LNCaP clone FGC (cell line): Measurements from ENCODE around the gene USP36.

Source experiments
- DNase-seq: peaks from one replicate; pipeline ENCODE4 v3.0.0-alpha.2; 2011; ENCODE audit warnings: low read depth
- H3K4me3 ChIP-seq: 2 replicates; pipeline ENCODE4 v1.5.1; 2011; ENCODE audit warnings: mild to moderate bottlenecking, low read depth, low read length, control low read depth
- CTCF ChIP-seq: IDR thresholded peaks from 2 replicates; pipeline ENCODE4 v1.5.1; 2012; ENCODE audit warnings: mild to moderate bottlenecking; ENCODE audit not compliant: control insufficient read depth, insufficient read depth; ENCODE audit errors: extremely low read depth

The USP36 gene

DNA sequence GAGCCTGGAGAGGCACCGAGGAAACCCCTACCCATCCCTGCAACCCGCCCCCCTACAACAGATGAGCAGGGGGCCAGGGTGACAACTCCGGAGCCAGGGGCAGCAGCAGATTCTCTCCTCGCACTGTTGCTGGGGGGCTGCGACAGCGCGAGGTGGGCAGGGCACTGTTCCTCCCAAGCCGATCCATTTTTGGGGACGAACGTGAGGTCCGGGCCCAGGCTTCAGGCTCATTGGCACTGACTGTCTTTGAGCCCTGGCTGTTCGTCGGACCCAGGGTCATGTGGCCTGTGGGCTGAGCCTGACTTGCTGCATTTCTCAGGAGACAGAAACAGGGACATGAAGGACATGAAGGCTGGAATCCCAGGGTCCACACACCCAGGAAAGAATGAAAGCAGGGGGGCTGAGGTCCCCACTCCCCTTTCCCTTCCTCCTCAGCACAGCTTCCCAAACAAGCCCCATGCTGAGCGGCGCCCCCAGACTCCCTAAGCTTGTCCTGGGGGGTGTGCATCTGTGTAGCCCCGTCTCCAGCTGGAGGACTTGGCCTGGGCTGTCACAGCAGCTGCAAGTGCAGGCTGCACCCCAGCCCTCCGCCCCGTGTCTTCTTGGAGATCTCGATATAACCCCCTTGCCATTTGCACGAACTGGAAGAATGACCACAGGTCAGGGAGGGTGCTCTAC lies 43.7 kb upstream of the USP36 start:
- no peak for DNase-seq
- no peak overlapping the region for H3K4me3 ChIP-seq
- TF ChIP-seq CTCF: no peak

DNA sequence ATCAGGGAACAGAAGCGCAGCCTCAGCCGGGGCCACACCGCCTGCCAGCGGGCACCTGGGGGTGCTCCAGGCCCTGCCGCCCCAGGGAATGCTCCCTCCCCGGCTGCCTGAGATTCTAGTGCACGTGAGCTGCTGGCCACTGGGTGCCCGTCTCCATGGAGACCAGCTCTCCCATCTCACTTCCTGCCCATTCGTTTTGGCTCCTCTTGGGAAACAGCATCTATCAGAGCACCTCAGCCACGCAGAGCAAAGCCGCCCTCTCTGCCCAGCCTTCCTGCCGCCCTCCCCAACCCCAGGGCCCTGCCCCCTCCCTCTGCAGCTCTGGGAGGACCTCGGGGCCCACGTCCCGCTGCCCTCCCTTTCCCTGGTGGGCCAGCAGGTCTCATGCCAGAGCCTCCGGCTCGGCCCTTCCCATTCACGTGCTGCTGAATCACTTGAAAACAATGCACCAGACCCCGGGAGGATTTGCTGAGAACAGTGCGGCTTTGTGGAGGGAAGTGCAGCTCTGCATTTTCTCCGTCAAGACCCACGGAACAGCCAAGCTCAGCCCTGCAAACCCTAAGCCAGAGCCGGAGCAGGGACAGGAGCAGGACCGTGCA lies 43.0 kb upstream of the USP36 start:
- no peak for DNase-seq
- H3K4me3 ChIP-seq: no peak overlapping the region

DNA sequence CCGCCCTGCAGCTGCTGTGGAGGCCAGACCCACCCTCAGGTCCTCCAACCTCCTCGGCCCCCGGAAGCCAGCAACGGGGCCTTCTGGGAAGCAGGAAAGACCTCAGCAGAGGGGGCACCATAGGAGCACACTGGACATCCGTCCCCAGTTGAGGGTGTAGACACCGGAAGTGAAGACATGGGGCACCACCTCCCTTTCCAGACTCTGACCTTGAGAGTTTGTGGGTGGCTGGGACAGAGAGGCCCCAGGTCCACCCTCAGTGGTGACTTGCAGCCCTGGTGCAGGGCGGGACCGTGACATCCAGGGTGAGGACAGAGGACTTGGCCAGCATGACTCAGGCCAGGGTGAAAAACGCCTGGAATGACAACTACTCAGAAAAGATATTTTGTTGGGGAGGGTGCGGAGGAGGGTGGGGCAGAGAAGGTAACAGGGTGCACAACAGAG lies 42.5 kb upstream of the USP36 start:
- DNase-seq: no peak
- no peak overlapping the region for H3K4me3 ChIP-seq
- no peak for TF ChIP-seq CTCF

More for the DNA sequence above, 43.0 kb upstream of the USP36 start:
- TF ChIP-seq CTCF: no peak

DNA sequence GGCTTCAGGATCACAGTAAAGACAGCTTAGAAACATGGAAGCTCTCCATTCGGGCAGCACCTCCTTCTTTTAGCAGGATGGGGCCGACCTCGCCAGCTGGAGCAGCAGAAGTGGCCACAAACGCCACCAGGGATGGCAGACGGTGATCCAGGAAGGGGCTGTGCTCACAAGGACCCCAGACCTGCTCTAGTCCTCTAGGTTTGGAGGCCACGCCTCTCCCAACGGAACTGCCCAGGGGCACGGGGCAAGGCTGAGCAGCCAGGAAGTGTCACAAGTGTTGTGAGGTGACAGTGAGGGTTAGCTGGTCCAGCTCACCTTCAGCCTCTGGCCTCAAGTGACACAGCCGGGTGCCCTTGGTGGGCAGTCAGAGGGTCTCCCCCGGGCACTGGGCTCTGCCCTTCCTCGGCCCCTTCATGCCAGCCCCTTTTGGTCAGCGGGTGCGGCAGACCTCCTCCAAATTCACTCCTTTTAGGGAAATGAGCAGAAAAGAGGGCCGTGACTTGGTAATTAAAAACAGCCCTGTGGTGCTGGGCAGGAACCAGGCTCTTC lies 42.0 kb upstream of the USP36 start:
- no peak for TF ChIP-seq CTCF
- no peak overlapping the region for H3K4me3 ChIP-seq

GRCh38 chr17:78879635-78880186 lies 39.1 kb upstream of the USP36 start:
- no peak for TF ChIP-seq CTCF
- H3K4me3 ChIP-seq: no peak overlapping the region
- DNase-seq: no peak

More for the DNA sequence above, 42.0 kb upstream of the USP36 start:
- no peak for DNase-seq

DNA sequence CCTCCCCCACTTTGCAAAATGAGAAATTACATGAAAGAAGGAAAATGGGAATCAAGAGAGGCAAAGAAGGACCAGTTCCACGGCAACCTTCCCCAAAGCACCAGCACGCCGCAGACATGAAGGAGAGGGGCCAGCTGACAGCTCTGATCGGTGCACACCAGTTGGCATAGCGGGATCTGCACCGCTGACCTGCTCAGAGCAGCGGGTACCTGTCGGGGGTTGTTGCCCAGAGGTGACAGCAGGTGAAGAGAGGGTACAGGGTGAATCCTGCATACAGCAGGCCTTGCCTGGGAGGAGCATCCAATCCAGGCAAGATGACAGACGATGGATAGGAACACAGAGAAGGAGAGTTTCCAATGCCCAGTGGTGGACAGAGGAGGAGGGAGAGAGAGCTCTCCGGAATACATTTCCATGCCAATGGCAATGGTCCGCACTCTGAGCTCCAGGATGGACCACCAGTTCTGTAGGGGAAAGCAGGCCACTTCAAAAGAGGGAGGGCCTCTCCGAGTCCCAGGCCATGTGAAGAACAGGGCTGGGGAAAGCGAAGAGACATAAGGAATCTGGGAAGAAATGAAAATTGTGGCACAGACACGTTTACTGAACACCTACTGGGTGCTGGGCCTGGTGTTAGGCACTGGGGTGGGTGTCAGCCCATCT lies 38.4 kb upstream of the USP36 start:
- H3K4me3 ChIP-seq: no peak overlapping the region
- TF ChIP-seq CTCF: no peak
- DNase-seq: no peak
